GM21381 (cell line): Measurements from ENCODE around the gene AARS2.
A peak's percentile ranks its signal among the peaks of the same experiment; 100 is the strongest.

Experiments used
- ATAC-seq: cut with Tn5 transposase; IDR thresholded peaks from one replicate; pipeline ENCODE4 v1.9.1; 2021; ENCODE audit warnings: mild to moderate bottlenecking, moderate library complexity; ENCODE audit not compliant: unreplicated experiment

Gene AARS2

DNA sequence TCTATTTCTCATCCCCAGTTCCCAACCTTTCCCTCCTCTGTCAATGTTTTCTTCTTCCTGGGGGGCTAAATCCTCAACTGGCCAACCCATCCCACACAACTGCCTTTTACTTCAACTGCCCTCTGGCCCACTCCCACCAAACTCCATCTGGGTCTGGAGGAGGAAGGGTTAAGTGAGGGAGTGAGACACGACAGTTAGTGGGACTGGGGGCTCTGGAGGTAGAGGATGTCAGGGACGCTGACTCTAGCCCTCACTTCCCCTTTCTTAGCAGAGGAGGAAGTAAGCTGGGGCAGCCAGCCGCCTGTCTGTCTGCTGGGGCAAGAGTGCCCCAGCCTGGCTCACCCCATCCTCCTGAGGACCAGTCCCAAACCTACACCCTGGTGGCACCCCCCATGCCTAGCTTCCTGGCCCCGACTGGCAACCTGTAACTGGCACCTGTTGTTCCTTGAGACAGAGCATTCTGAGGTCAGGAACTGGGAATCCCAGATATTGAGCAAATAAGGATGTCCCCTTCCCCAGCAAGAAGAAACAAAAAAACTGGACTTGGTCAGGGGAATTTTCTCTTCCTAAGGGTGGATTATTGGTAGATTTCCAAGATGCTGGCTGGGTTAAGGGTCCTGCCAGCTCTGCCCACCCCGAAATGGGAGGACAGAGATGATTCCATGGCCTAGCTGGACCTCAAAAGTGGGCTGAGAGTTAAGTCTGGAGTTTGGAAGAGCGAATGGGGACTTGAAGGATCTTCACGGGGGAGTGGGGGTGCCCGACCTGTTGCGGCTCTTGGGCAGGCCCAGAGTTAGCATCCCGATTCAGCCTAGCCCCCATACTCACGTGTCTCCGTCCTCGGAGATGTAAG, 48.8 kb downstream of the AARS2 start:
- peak; percentile 25 for ATAC-seq

DNA sequence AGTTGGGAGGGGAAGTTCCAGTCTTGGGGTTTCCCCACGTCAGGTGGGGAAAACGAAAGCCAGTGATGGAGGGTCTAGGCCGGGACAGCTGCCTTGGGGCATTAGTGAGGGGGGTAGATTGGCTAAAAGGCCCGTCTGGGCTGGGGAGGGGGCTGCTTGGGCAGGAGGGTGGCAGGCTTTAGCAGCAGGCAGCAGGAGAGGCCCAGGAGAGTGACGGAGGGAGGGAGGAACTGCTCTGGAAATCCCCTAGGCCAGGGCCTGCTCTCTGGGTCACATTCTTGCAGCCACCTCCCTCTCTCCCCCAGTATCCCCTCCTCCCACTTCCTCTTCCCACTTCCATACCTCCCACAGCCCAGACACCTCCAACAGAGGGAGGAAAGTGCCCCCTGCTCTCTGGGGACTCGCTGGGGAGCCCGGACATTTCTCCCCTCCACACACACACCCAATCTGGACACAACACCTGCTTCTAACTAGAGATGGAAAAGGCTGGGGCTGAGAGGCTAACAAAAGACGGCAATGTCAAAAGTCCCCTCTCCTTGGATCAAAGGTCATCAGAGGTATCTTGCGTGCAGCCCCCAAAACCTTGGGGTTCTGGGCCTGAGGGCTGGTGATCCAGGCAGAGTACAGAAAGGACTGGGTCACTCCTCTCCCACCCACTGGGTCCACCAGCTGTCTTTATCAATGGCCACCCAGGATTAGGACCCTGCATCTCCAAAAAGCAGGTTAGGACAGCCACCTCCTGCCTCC, 49.6 kb downstream of the AARS2 start:
- ATAC-seq: no peak

DNA sequence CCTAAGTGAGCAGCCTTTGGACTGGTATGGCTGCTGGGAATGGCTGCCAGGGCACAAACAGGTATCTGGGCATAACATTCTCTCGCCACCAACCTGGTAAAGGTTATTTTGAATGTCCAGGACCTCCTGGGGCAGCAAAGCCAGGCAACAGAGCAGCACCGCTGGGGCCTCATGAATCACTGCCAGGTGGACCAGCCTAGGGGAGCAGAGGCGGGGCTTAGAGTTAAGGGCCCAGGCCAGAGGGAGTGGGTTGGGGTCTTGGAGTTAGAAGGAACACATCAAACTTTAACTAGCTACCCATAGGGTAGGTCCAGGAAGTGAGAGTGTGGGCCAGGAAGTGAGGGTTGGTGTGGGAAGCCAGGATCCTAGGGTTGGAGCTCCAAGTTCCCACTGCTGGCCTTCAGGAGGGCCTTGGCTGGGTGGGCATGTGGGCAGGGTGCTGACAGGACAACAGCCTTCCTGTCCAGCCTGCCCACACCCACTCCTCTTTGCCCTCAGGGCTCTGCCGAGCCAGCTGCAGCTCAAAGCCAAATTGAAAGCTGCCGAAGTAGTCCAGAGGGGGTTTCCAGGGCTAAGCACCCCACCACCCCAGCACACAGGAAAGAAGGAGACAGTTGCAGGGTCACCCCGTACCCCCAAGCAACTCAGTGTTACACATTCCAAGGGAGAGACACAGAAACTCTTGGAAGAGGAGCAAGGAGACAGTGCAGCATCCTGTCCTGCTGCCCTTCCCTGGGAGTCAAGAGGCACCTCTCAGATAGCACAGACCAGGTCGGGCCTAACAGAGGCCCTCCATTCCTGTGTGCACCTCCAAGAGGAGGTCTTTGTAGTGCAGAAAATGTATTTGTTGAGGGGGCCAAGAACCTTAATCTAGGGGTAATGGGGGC, 50.4 kb downstream of the AARS2 start:
- ATAC-seq: no peak

DNA sequence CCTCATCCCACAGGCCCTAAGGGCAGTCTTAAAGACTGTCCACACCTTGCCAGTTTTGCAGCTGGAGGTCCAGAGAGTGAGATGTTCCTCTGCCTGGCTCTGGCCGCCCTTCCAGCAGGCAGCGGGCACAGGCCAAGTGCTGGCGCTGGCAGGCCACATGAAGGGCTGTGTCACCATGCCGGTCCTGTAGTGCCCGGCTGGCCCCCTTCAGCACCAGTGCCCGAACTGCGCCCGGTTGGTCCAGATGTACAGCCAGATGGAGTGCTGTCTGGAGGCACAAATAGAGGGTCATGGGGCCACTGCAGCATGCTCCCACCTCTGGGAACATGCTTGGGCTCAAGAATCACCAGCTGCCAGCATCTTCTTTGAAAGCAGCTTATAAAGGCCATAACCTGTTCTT, 51.6 kb downstream of the AARS2 start:
- no peak for ATAC-seq

DNA sequence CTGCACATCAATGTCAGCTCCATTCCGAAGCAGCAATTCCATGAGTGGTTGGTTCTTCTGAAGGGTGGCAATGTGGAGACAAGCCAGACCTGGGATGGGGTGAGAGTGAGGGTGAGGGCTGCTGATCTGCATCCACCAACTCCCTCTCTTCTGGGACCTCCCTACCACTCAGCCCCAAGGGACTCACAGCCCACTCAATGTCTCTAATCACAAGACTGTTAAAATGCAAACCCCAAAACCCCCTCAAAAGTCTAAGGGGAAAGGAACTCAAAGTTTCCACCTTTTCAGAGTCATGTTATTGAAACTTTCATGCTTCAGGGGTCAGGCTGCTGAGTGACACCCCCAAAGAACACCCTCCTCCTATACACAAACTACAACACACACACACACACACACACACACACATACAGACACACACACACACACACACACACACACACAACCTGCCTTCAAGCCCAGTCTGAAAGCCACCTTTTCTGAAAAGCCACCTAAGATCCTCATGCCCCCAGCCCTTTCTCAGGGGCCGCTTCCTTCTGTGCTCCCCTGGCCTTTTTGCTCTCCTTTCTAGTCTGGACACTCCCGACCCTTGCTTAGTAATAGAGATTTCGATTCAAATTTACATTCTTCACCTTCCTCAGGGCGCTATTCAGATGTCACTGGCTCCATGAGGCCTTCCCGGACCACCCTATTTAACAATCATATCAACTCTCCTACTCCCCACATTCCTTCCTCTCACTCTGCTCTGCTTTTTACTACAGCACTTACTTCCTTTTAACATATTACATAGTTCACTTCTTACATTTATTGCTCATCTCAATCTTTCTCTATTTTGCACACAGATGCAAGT, 52.5 kb downstream of the AARS2 start:
- no peak for ATAC-seq

DNA sequence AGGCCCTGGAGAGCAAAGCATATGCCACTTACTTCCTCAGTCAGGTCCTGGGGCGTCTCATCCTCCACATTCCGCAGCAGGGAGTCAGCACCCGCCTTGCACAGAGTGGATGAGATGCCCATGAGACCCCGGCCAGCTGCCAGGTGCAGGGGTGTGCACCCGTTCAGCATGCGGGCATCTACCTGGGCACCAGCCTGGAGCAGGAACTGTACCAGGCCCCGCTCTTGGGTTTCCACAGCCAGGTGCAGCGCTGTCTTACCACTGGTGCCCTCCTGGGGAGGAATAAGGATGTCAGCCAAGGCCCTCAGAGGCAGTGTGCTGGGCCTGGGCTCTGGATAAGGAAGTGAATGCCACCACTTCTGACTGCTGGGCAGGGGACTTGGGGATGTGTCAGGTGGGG, 53.1 kb downstream of the AARS2 start:
- ATAC-seq: no peak

DNA sequence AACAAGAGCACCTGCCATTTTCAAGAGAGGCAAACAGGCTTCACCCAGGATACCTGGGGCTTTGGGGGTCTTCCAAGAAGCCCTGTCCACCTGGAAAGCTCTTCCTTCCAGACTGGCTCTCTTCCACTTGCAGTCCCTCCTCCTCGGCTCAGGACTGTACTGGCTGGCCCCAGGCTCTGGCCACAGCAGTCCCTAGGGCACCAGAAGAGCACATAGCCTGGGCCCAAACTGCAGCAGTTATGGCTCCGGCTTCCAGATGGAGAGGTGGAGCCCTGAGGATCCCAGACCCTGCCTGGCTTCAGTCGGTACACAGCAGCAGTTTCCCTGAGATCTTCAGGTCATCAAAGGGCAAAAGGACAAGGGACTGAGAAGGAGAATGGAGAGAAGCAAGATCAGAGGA, 54.2 kb downstream of the AARS2 start:
- ATAC-seq: no peak

DNA sequence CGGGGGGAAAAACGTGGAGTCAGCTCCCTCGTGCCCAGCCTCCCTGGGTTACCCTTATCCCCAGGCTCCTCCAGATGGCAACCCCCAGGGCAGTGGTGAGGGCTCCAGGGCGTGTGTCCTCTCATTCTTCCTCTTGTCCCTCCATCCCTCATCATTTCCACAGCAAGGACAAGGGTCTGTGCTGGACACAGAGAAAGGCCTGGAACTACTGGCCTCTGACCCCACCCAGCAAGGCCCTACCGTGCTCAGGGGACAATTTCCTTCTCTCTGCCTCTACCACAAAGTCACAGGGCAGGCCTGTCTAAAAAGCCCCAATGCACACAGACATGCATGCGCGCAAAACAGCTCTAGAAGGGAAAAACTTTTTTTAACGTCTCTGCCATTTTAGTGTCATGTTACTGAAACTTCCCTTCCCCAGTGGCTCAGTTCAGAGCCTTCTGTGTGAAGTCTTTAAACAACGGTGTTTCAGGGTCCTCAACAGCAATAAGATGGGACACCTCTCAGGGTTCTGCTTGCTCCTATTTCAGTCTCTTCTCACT, 54.8 kb downstream of the AARS2 start:
- ATAC-seq: no peak

DNA sequence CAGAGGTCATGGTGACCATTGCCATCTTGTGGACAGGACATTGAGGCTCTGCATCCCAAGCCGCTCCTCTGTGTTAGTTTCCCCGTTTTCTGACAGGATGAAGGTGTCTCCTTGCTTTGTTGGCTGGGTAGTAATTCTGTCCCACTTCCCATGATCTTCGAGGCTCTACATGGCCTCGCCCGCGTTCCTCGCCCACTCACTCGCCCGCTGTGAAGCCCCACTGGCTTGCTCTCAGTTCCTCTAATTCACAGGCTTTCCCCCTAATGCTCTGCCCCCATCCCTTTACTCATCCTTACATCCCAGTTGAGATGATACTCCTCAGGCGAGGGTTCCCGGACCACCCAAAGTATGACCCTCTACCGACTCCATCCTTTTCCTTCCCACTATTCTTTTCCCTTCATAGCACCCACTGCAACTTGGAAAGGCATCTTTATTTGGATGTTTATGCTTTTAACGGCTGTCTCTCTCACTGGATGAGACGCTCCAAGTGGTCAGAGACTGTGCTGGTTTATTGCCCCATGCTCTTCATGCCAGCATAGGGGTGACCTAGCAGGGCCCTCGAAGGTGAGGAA, 55.3 kb downstream of the AARS2 start:
- ATAC-seq: peak; percentile 8

DNA sequence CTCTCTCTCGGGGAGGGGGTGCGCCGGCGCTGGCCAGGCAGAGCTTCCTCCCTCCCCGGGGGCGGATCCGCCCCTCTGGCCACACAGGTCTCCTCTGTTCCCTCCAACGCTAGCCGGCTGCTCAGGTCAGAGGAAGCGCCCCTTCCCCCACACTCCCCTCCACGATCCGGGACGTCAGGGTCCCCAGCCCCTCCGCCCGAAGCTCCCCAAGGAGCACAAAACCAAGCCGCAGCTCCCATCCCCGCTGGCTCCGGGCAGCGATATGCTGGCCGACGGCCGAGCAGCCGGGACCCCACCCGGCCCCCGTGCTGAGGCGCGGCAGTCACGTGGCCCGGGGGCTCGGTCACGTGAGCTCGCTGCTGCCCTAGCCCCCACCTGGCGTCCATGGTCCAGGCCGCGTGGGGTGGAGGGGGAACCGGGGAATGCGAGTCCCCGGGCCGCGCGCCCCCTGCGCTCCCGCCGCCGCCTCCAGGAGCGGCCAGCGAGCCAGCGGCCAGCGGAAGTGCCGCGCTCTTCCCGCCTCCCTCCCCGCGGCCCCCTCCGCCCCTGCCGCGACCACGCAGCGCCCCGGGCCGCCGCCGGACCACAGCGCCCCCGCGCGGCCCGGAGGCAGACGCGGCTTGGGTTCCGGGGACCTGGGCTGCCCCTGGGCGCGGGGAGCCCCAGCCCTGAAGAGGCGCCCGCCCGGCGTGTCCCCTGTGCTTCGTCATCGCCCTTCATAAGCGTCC, 56.0 kb downstream of the AARS2 start, which contains the start of gene SLC35B2:
Gene SLC35B2 (minus strand): TSS at position 504 of the 728 bp plus-strand sequence. CDS start 118 bp downstream, at position 386.
- peak; percentile 44 for ATAC-seq

DNA sequence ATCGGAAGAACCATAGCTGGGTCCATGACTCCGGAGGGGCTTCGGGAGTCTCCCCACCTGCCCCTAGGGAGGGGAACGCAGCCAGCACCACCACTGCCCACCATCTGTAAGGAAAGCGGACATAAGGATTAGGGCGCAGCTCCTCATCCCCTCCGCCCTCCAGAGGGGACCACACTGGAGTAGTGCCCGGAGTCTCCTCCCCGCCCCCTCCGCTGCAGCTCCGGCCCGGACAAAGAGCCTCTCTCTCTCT, 56.4 kb downstream of the AARS2 start:
- ATAC-seq: no peak

DNA sequence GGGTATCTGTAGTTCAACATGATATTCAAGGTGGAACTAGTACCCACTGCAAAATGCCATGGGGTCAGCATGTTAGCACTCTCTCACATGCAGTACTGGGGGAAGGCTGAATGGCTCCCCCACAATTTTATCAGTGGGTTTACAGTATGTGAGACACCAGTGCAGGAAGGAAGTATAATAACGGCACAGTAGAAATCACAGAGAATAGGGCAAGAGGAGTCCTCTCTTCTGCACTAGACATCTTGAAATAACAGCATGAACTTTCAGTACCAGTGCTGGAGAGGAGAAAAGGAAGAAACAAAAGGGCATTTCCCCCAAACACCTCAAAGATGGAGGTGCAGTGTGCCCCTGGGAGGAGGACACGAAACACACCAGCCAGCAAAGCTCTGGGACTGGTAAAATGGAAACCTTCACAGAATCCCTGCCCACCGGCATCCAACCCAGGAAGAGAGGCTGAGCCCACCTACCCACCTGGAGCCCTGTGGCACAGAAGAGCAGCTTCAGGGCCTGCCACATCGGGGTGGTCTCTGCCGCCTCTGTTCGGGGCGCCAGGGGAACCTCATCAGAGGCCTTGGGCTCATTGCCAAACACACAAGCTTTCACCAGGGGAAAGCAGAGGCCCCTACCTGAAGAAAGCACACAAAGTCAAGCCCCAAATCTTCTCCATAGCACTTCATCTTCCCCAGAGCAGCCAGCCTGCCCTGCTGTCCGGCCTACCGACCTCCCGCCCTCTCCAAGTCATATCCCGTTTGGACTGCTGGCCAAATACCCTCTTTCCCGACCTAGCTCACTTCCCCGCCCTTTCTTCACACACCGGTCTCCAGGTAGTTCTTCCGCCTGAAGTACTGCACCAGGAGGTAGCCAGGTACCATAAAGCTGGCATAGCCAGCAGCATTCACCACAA, 57.0 kb downstream of the AARS2 start:
- no peak for ATAC-seq

DNA sequence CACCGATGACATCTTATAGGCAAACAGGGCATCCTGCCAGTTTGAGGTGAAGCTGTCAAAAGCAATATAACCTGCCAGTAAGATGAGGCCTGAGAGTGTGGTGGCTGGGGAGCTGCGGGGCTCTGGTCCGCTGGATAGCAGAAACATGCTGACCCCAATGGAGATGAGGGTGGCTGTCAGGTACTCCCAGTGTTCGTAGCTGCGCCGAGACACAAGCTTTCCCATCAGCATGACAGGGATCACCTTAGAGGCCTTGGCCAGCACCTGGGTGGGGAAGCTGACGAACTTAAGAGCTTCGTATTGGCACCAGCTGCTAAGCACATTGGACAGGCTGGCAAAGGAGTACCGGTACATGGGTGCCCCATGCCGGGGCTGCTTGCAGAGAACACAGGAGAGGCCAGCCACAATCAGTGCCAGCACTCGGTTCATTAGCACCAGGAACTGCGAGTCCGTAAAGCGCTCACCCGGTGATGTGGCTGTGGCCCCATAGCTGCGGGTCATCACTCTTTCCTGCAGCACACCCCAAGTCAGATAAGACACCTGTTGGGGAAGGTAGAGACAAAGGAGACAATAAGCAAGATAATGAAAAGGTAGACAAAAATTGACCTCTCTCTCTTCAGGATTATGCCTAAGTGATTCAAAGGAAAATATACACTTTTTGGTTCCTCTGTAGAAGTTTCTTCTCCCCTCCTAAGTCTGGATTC, 57.9 kb downstream of the AARS2 start:
- no peak for ATAC-seq

DNA sequence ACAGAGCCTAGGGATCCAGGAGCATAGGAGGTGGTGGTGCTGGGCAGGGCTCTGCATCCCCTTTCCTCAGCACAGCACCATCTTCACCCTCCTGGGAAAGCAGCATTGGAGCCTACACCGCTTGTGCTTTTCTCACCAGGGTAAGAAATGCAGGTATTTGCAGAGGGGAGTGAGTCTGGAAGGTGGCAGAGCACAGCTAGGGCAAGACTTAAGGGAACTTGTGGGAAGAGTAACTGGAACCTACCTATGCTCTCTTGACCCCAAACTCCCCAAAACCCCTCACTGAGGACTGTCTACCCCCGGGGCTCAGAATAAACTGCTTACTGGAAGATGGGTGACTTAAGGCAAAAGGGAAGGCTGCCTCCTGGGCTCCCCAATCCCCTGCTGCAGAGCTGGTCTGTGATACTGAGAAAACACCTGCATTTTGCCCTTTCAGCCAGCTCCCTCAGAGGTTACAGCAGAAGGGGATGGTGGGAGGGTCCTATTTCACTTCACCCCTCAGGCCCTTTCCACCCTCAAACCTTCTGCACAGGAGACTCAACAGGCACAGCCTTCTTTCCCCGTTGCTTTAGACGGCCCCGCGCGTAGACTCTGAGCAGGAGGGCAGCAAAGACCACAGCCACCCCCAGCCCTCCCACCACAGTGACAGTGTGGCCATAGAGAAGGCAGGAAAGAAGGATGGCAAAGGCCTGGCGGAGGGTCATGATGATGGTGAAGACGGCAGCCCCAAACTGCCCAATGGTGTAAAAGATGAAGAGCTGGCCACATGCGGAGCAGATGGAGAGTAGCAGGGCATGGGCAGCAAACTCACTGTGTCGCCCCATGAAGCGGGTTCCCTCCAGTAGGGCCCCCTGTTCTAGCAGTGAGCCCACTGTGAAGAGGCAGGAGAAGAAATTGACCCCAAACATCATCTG, 58.7 kb downstream of the AARS2 start:
- ATAC-seq: no peak

DNA sequence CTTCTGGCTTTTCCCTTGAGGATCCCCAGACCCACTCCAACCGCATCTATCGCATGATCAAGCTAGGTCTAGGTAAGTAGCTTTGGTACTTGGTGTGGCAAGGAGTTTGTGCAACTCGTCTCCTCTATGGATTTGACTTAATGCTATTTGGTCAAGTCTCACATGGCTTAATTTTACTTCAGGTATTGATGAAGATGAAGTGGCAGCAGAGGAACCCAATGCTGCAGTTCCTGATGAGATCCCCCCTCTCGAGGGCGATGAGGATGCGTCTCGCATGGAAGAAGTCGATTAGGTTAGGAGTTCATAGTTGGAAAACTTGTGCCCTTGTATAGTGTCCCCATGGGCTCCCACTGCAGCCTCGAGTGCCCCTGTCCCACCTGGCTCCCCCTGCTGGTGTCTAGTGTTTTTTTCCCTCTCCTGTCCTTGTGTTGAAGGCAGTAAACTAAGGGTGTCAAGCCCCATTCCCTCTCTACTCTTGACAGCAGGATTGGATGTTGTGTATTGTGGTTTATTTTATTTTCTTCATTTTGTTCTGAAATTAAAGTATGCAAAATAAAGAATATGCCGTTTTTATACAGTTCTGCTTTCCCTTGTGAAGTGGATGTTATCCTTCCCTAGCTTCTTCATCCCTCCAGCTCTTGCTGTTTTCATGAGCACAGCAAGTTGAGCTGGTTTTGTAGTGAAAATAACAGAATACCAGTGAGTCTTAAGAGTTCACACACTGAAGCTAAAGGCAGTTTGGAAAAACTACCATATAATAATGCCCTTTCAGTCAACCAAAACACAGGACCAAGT, 59.6 kb downstream of the AARS2 start:
- ATAC-seq: no peak
